GM21529 (cell line): ENCODE data around the gene PDHX.
"Not testable (repeated sequence)": the region's sequence is repeated elsewhere in the genome, so short reads cannot be mapped to it uniquely, and the experiment has no call there.

Experiments
- ATAC-seq: cut with Tn5 transposase; IDR thresholded peaks from one replicate; pipeline ENCODE4 v1.9.1; 2021; ENCODE audit not compliant: unreplicated experiment

Gene PDHX

DNA sequence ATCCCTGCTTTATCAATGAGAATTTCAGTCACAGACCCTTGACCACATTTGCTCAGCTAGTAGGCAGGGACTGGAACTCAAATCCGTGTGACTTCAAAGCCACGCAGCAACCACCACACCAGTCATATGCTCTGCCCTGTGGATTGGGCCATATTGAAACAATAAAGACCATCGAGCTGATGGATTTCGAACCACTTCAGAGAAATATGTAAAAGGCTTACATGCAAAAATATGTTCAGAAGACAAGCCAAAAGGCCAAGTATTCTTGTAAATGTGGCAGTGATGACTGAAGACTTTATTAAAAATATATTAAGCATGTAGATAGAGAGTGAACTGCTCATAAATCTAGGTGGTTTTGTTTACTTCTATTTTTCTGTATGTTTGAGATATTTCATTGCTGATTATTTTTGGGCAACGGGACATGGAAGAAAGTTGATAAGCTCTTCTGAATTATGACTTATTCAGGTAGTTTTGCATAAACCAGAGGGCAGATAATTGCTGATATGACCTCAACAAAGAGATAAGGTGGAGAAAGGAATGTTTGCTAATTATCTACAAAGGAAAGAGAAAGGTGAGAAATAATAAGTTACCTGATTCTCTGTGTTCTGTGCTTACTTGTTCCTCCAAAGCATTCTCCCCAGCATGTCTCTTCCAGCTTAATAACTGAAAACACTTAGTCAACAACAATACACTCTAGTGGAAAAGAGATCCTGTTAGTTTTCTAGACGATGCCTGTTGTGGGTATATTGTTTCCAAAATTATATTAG is 99.4 kb downstream of the PDHX start:
- ATAC-seq: no peak

DNA sequence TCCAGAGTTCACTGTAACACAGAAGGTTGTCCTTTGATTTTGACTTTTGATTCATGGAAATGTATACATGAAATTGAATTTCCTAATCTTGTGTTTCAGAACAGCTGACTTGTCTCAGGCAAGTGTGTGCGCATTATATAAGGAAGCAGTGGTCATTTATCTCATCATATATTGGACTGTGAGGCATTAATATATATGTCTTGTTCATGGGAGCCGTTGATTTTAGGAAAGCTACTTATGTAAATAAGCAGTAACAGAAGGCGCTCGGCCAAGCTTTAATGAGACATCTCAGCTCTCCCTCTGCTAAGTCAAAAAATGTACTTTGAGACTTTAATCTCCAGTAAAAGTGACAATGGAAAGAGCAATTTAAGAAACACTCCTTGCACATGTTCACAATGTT is 100.5 kb downstream of the PDHX start:
- no peak for ATAC-seq

DNA sequence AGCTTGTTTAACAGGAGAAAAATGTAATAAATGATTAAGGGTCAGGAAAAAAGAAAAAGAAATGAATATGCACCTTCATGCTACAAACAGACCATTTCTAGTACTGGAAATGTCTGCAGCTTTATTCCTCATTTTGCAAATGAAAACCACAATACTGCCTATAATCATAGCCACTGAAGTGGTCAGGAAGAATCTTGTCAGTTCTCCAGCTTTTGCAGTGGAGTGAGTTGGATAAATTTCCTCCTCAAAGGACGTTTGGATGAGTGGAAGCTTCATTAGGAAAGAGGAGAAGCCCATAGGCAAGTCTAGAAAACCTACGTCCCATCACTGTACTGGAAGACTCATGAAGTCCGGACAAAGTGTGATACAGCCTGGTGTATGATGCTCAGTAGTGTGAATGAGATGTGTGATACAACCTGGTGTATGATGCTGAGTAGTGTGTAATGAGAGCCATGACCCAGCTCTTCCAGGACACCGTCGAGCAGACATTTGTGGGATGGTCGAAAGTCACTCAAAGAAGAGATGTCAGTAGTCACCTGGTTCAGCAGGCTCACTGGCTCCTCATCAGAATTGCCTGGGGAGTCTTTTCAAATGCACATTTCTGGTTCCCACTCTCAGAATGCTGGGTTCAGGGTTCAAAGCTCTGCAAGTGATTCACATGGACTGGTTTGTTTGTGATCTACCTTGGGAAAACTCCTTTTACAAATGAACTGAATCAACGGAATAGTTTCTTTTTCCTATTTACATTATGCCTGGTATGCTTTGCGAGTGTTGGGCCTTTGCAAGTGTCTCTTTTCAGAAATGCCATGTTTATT is 101.3 kb downstream of the PDHX start:
- no peak for ATAC-seq

DNA sequence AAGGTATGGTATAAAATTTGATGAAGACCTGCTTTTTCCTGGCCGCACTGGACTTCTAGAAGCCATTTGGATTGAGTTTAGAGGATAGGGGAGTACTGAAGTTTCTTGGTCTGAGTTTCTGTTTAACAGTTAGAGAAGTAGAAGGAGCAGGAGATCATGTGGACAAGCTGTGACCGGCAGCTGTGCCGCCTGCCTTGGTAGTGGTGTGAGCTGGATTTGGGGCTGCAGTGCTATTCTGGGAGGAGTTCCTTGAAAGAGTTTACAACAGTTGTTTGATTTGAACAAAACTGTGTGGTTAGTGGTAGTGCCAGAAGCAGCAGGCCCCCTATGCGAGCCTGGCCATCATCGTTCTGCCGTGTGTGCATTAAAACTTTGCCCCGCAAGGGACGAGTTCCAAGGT is 105.2 kb downstream of the PDHX start:
- ATAC-seq: no peak

DNA sequence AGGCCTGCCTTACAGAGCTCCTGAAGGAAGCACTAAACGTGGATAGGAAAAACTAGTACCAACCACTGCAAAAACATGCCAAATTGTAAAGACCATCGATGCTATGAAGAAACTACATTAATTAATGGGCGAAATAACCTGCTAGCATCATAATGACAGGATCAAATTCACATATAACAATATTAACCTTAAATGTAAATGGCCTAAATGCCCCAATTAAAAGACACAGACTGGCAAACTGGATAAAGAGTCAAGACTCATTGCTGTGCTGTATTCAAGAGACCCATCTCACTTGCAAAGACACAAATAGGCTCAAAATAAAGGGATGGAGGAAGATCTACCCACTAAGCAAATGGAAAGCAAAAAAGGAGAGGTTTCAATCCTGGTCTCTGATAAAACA is 107.5 kb downstream of the PDHX start:
- not testable (repeated sequence) for ATAC-seq

DNA sequence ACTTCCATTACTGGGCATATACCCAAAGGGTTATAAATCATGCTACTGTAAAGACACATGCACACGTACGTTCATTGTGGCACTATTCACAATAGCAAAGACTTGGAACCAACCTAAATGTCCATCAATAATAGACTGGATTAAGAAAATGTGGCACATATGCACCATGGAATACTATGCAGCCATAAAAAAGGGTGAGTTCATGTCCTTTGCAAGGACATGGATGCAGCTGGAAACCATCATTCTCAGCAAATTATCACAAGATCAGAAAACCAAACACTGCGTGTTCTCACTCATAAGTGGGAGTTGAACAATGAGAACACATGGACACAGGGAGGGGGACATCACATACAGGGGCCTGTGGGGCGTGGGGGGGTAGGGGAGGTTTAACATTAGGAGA is 111.6 kb downstream of the PDHX start:
- not testable (repeated sequence) for ATAC-seq

DNA sequence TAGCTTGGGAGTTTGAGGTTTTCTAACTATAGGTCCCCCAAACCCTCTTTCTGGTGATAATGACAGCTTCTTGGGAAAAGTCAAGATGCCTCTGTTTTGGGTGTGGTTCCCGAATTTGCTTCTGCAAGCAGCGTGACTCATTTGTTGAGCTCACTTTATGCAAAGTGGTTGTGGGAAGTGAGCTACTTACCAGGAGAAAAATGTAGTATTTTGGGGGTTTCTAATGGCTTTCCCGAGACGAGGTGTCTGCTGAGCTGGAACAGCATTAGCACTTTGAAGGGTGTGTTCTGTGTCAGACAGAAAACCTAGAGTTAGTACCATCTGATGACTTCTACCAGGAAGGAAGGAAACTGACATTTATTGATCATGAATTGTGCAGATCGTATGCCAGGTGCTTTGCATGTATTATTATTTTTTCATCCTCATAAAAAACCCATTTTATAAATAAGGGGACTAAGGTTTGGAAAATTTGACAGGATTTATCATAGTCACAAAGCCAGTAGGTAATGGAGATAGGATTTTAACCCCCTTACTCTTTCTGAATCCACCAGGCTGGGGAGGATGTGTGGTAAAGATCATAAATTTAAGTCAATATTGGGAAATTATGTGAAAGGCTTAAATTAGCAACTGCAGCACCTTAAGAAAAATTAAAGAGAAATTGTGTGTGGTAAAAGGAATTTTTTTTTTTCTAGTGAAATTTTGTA is 113.7 kb downstream of the PDHX start:
- ATAC-seq: peak; percentile 86

DNA sequence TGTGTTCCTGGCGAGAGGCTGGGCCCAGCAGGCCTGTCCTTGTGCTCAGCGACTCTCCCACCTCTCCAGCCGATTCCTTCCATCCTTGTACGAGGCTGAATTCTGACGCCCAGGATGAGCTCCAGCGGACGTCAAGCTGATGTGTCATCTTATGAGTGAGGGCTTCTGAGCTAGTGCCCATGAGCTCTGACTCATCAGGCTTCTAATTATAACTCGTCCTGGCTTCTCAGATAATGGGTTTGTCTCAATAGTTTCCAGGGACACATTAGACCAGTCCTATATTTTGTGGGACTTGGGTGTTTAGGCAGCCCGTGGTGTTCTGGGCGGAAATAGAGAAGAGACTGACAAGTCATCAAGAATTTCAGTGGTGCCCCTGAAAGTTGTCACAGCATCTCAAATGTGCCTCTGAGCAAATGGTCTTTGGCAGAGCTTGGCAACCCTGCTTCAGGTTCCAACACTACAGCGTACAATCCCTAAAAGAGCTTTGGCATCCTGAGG is 114.3 kb downstream of the PDHX start:
- no peak for ATAC-seq

DNA sequence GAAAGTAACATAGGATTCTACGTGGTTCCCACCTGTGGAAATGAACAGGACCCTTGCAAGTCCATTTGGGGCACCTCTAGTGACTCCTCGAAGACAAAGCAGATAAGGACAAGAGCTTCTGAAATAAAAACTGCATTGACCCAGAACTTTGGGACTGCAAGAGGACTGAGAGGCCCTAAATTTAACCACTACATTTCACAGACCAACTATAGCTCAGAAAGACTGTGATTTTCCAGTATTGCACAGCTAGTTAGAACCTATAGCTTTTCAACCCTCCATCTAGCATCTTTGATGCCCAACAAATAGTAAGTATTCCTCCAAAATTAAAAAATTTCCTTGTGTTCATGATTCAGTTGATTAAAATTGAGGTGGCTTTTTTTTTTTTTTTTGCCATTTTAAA is 114.9 kb downstream of the PDHX start:
- ATAC-seq: no peak

DNA sequence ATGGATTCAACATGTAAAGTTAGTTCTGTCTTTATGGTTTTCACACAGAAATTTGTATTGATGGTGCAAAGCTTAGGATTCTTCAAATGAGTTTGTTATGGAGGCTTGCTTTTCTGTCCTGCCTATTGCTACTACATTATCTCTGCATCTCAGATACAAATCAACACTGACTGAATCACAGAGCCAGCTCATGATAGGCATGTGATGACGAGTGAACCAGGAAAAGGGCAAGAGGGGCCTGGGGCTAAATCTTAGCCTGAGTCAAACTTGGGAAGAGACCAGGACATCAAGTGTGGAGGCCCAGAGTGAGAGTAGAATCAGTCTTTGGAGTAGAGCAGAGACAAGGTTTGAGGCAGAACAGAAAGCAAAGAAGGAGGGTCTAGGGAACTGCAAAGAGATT is 115.4 kb downstream of the PDHX start:
- no peak for ATAC-seq

DNA sequence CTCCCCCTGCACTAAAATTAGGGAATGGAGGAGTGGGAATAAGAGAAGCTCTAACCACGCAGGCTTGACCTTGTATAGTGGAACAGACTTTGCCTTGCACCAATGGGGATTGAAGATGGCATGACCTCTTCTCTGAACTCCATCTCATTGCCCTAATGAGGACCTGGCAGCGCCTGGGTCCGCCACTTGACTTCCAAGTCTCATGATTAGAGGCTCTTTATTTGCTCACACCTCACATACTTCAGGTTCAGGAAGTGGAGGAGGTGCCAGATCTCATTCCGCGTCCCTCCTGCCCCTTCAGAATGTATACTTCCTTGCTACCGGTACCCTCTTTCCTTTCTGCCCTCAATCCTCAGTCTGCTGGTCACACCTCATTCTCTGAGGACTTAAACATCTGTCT is 116.6 kb downstream of the PDHX start:
- no peak for ATAC-seq

DNA sequence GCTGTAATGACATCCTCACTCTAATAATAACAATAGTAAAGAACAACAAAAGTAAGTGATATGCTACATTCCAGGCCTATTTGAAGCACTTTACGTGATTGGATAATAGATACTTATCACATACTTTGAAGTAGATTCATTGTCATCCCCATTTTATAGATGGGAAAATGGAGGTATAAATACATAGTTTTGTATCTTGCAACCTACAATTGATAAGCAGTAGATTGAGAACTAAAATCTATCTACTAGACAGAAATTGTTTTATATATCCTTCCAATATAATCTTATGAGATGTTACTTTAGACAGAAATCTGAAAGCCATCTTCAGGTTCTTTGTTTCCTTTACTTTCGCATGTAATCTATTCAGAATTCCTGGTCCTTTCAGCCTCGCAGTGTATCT is 118.0 kb downstream of the PDHX start:
- ATAC-seq: no peak

DNA sequence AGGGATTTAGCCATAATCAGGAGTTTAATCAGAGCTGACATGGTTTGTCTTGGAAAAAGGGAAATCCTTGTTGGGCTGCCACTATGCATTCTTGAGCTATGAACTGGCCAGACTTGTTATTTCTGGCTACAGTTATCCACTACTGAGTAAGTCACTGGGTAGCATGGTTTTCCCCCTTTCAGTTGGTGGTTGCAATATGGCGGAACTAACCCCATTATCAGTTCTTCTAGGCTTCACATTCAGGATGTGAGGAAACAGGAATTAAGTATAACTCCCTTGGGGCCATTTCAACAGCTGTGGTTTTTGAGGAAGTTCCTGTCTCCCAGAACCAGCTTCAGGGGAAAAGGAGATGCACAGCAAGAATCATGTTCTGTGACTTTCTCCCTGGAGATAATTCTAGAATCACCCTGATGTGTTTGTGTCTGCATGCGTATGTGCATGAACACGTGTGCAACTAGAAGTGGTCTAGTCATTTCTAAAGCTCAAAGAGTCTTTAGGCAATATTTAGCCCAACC is 119.5 kb downstream of the PDHX start:
- peak; percentile 31 for ATAC-seq

DNA sequence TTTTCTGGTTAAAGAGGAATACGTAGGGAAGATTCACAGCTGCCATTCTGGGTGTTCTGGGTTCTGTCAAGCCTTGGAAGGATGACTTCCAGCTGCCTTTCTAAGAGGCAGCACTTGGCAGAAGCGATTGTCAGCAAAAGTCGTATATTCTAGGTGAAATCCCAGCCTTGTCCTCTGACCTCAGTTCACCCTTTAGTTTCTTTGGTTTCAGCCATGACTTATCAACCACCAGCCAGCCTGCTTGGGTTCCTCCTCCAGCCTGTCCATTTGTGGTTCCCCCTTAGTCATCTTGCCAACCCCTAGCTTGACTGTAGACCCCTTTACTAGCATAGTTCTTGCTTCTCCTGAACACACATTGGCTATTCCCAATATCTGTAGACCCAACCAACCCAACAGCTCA is 120.2 kb downstream of the PDHX start:
- ATAC-seq: no peak

DNA sequence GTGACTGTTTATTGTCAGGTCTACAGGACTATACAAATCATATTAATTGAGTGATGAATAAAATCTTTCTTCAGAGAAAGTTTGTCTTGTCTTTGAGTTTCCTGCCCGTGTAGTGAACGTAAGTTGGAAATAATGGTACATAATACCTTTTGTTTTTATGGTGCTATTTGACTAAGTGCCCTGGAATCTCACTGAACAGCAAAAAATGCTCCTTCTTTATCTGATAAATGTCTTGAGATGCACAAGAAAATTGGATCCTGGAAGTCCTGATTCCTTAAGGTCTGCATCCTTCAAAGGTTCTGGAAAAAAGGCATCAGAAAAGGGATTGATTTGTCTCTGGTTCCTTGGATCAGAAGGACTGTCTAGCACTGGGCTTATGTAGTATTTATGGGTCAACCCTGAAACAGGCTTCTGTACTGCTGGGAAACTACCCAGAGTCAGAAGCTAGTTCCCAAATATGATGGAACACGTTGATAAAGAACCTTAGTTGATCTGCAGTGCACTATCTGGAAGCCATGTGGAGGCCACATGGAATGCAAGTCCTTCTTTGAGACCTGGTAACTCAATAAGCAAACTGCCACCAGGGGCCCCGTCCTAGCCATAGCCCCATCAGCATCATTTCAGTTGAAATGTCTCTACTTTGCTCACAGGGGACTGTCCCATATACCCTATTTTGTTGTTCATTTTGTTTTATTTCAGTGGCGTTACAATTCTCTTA is 122.0 kb downstream of the PDHX start:
- ATAC-seq: no peak

DNA sequence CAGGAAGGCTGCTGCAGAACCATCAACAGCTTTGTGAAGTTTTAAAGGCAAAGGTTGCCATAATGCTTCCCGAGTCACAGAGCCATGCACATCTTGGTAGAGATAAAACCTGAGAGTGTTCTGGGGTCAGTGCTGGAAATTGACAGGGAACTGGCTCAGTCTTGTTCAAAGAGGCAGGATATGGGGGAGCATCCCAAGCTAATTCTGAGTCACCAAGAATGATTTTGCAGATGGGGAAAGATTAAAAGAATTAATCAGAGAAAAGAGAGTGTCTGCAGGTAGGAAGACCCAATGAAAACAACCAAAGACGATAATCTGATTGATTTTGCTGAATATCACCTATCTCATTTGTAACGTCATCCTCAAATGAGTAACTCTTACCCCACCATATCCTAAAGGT is 122.7 kb downstream of the PDHX start:
- ATAC-seq: no peak

DNA sequence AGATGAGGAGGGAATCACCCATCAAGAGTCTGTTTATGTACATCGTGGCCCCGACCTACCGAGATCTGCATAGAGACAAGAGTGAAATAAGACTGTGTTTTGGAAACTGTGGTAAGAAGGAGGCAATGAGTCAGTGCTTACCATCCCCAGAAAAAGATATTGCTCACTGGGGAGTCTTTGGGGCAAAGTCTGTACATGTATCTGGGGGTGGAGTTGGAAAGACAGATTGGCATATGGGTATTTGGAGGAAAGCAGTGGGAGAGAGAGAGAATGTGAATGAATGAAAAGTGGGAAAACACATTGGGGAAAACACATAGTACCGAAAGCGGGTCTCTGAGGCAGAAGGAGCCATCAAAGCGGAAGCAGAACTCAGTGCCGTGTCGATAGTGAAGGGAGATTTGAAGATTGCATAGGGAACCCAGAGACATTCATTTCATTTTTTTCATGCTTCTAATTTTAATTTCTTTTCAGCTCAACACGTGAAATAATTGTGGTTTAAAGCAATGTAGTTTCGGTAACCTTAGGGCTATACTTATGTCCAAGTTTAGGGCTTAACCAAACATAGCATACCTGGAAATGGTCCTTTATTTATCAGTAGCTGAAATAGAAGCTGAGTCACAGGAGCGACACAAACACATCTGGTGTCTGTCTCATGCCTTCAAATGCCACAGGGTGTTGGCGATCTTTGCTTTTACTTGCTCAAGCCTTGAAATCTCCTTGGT is 124.0 kb downstream of the PDHX start:
- ATAC-seq: peak; percentile 71

DNA sequence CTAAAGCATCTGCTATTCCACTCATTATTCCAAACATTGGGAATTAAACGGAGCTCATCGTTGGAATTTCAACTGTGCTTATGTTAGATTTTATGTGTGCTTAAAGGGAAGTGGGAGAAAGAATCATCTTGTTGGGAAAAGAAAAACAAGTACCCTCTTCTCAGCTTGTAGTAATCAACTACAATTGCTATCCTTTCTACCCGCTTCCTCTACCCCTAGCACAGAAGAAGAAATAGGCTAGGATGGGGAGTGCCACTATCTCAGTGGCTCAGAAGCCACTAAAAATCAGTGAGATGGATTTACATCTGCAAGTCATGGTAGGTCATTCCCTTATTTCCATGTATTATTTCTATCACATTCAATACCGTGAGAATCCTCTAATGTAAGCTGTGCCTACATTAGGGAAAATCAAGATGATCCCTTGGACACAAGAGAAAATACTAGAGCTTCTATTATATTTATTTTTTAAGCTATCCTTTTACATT is 124.7 kb downstream of the PDHX start:
- ATAC-seq: no peak

DNA sequence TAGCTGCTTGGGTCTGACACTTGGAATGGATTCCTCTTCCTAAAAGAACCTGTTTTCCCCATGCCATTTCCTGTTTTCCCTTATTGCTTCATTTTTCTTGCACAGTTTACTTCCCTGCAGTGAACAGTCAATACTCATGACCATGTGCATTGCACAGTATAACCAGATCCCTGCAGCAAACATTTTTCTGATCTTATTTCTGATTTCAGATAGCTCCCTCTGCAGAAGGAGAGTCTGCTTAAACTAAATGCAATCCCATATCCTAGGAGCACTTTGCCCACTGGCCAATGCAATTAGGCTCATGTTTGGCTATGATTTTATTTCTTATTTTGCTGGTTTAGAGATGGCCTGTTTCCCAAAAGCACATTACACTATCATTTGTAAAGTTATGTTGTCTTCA is 125.8 kb downstream of the PDHX start:
- no peak for ATAC-seq

DNA sequence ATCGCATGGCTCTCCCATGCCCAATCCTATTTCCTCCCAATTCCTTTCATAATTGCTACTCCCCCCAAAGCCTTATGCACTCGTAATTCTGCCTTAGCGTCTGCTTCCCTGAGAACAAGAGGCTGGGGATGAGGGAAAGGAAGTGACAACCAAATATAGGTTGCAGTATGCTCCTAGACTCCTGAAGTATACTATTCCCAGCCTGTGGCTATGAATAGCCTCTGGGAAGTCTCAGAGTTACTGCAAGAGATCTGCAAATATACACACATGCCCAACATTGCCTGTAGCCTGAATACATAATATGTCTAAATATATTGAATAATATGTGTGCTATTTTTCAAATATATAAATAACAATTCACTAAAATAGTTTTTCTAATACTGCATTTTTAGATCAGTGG is 126.5 kb downstream of the PDHX start:
- no peak for ATAC-seq
